Suprapubic skin (tissue), 3 donors: ENCODE measurements around the gene GALP.

Experiments
- CTCF ChIP-seq, 2 donors: fragments of 200-600 bp in 1 of 2; fragments of 450-650 bp in 1 of 2; sonication (generic) in 1 of 2; IDR thresholded peaks; one replicate each; pipeline ENCODE4 v1.5.1; 2016 to 2019; ENCODE audit warnings: antibody characterized with exemption in 2 of 2, mild to moderate bottlenecking in 1 of 2, moderate library complexity in 1 of 2
- POLR2A ChIP-seq, 2 donors: fragments of 450-650 bp; IDR thresholded peaks; one replicate each; pipeline ENCODE4 v1.6.1; 2017; ENCODE audit warnings: antibody characterized with exemption in 2 of 2, mild to moderate bottlenecking in 2 of 2, moderate library complexity in 2 of 2

GRCh38 chr19:56152644-56153043, 23.2 kb upstream of the GALP start:
- TF ChIP-seq CTCF (IDR thresholded peaks at IDR 0.05) (no peak), POLR2A (IDR thresholded peaks at IDR 0.05) (no peak)
